Measurements from ENCODE around the gene RPTOR.

Gene RPTOR

GRCh38 chr17:80919331-80920311 lies 375.0 kb downstream of the RPTOR start:
- Histone ChIP-seq H3K36me3 (ENCODE audit: control insufficient read depth, insufficient read depth, low read length) (peaks cover 20% of the 10 kb centered on the region), H3K4me3 (ENCODE audit: low read depth, low read length) (no peak overlapping the region), H3K27me3 (ENCODE audit: control insufficient read depth, insufficient read depth, low read length) (no peaks in the 10 kb centered on the region), H3K9me3 (ENCODE audit: control insufficient read depth, insufficient read depth, low read length) (no peaks in the 10 kb centered on the region), H3K4me1 (ENCODE audit: control insufficient read depth, insufficient read depth, low read length) (no peaks in the 10 kb centered on the region), H3K9ac (ENCODE audit: low read depth, low read length) (no peak overlapping the region)

- Histone ChIP-seq H3K9ac (ENCODE audit: low read depth, low read length) (no peak overlapping the region), H3K36me3 (ENCODE audit: control insufficient read depth, insufficient read depth, low read length) (peaks cover 25% of the 10 kb centered on the region), H3K9me3 (ENCODE audit: control insufficient read depth, insufficient read depth, low read length) (no peaks in the 10 kb centered on the region), H3K27me3 (ENCODE audit: control insufficient read depth, insufficient read depth, low read length) (peaks cover 2% of the 10 kb centered on the region), H3K4me3 (ENCODE audit: low read depth, low read length) (no peak overlapping the region), H3K4me1 (ENCODE audit: control insufficient read depth, insufficient read depth, low read length) (no peaks in the 10 kb centered on the region)
Observed at GRCh38 chr17:80920441-80920840, 375.8 kb downstream of the RPTOR start.

- no peak overlapping the region for H3K4me3 ChIP-seq (ENCODE audit: low read depth, low read length)
- H3K9ac ChIP-seq (ENCODE audit: low read depth, low read length), result no peak overlapping the region
- no peaks in the 10 kb centered on the region for H3K4me1 ChIP-seq (ENCODE audit: control insufficient read depth, insufficient read depth, low read length)
- no peaks in the 10 kb centered on the region for H3K9me3 ChIP-seq (ENCODE audit: control insufficient read depth, insufficient read depth, low read length)
- H3K27me3 ChIP-seq (ENCODE audit: control insufficient read depth, insufficient read depth, low read length), result peaks cover 9% of the 10 kb centered on the region
- peaks cover 25% of the 10 kb centered on the region for H3K36me3 ChIP-seq (ENCODE audit: control insufficient read depth, insufficient read depth, low read length)
Observed at GRCh38 chr17:80921159-80921558, 376.5 kb downstream of the RPTOR start.

- H3K9me3 ChIP-seq (ENCODE audit: control insufficient read depth, insufficient read depth, low read length), result no peaks in the 10 kb centered on the region
- no peak overlapping the region for H3K9ac ChIP-seq (ENCODE audit: low read depth, low read length)
- H3K4me3 ChIP-seq (ENCODE audit: low read depth, low read length), result no peak overlapping the region
- no peaks in the 10 kb centered on the region for H3K4me1 ChIP-seq (ENCODE audit: control insufficient read depth, insufficient read depth, low read length)
- peaks cover 25% of the 10 kb centered on the region for H3K36me3 ChIP-seq (ENCODE audit: control insufficient read depth, insufficient read depth, low read length)
- peaks cover 12% of the 10 kb centered on the region for H3K27me3 ChIP-seq (ENCODE audit: control insufficient read depth, insufficient read depth, low read length)
Observed at GRCh38 chr17:80921741-80922579, 377.3 kb downstream of the RPTOR start.

- Histone ChIP-seq H3K27me3 (ENCODE audit: control insufficient read depth, insufficient read depth, low read length) (peaks cover 18% of the 10 kb centered on the region), H3K9me3 (ENCODE audit: control insufficient read depth, insufficient read depth, low read length) (no peaks in the 10 kb centered on the region), H3K4me1 (ENCODE audit: control insufficient read depth, insufficient read depth, low read length) (peaks cover 5% of the 10 kb centered on the region), H3K36me3 (ENCODE audit: control insufficient read depth, insufficient read depth, low read length) (peaks cover 23% of the 10 kb centered on the region), H3K9ac (ENCODE audit: low read depth, low read length) (no peak overlapping the region), H3K4me3 (ENCODE audit: low read depth, low read length) (no peak overlapping the region)
Observed at GRCh38 chr17:80922580-80923160, 378.0 kb downstream of the RPTOR start.

- peaks cover 26% of the 10 kb centered on the region for H3K27me3 ChIP-seq (ENCODE audit: control insufficient read depth, insufficient read depth, low read length)
- peaks cover 18% of the 10 kb centered on the region for H3K36me3 ChIP-seq (ENCODE audit: control insufficient read depth, insufficient read depth, low read length)
- H3K4me3 ChIP-seq (ENCODE audit: low read depth, low read length), result no peak overlapping the region
- peaks cover 6% of the 10 kb centered on the region for H3K4me1 ChIP-seq (ENCODE audit: control insufficient read depth, insufficient read depth, low read length)
- no peak overlapping the region for H3K9ac ChIP-seq (ENCODE audit: low read depth, low read length)
- H3K9me3 ChIP-seq (ENCODE audit: control insufficient read depth, insufficient read depth, low read length), result no peaks in the 10 kb centered on the region
Observed at GRCh38 chr17:80923211-80924110, 378.8 kb downstream of the RPTOR start.

- peaks cover 34% of the 10 kb centered on the region for H3K27me3 ChIP-seq (ENCODE audit: control insufficient read depth, insufficient read depth, low read length)
- no peaks in the 10 kb centered on the region for H3K9me3 ChIP-seq (ENCODE audit: control insufficient read depth, insufficient read depth, low read length)
- no peak overlapping the region for H3K9ac ChIP-seq (ENCODE audit: low read depth, low read length)
- peaks cover 18% of the 10 kb centered on the region for H3K36me3 ChIP-seq (ENCODE audit: control insufficient read depth, insufficient read depth, low read length)
- H3K4me1 ChIP-seq (ENCODE audit: control insufficient read depth, insufficient read depth, low read length), result peaks cover 6% of the 10 kb centered on the region
- no peak overlapping the region for H3K4me3 ChIP-seq (ENCODE audit: low read depth, low read length)
Observed at GRCh38 chr17:80924111-80924806, 379.6 kb downstream of the RPTOR start.

GRCh38 chr17:80924807-80925610 lies 380.4 kb downstream of the RPTOR start:
- H3K27me3 ChIP-seq (ENCODE audit: control insufficient read depth, insufficient read depth, low read length), result peaks cover 41% of the 10 kb centered on the region
- H3K36me3 ChIP-seq (ENCODE audit: control insufficient read depth, insufficient read depth, low read length), result peaks cover 18% of the 10 kb centered on the region
- no peaks in the 10 kb centered on the region for H3K9me3 ChIP-seq (ENCODE audit: control insufficient read depth, insufficient read depth, low read length)
- no peak overlapping the region for H3K9ac ChIP-seq (ENCODE audit: low read depth, low read length)
- H3K4me1 ChIP-seq (ENCODE audit: control insufficient read depth, insufficient read depth, low read length), result peaks cover 6% of the 10 kb centered on the region
- H3K4me3 ChIP-seq (ENCODE audit: low read depth, low read length), result no peak overlapping the region

- Histone ChIP-seq H3K9ac (ENCODE audit: low read depth, low read length) (no peak overlapping the region), H3K4me1 (ENCODE audit: control insufficient read depth, insufficient read depth, low read length) (peaks cover 6% of the 10 kb centered on the region), H3K27me3 (ENCODE audit: control insufficient read depth, insufficient read depth, low read length) (peaks cover 49% of the 10 kb centered on the region), H3K9me3 (ENCODE audit: control insufficient read depth, insufficient read depth, low read length) (no peaks in the 10 kb centered on the region), H3K36me3 (ENCODE audit: control insufficient read depth, insufficient read depth, low read length) (peaks cover 18% of the 10 kb centered on the region), H3K4me3 (ENCODE audit: low read depth, low read length) (no peak overlapping the region)
Observed at GRCh38 chr17:80925688-80926335, 381.2 kb downstream of the RPTOR start.

Measured in iPS-15b (cell line).